HCT116 (cell line): ENCODE measurements around the gene CLN3. TPM values are rescaled to one million over a fixed set of nuclear protein-coding genes. Genes with fewer than 3 reads are reported as not detected.

Experiments
- ATAC-seq: fragments of 200-7000 bp; cut with Tn5 transposase; 2 replicates; pipeline ENCODE4 v1.9.1; 2020; ENCODE audit warnings: mild to moderate bottlenecking, moderate library complexity
- BruUV-seq: library from RNA; stranded (reverse); fragments of 400-500 nt; replicated peaks from 2 replicates; lab custom pipeline; 2021; lab: Mats Ljungman, UMichigan
- CTCF ChIA-PET: fragments of 300-600 bp; sonication (Branson Sonifier 250); formaldehyde crosslinking; loops from one replicate; lab custom pipeline; 2021; ENCODE audit warnings: antibody characterized with exemption; lab: Charles Lee
- POLR2A ChIA-PET: fragments of 300-600, 350-600 bp; sonication (Branson Sonifier 250); formaldehyde crosslinking; loops from one replicate; lab custom pipeline; 2021; ENCODE audit warnings: antibody characterized with exemption; lab: Charles Lee
- RAD21 ChIA-PET, 2 experiments: fragments of 300-600 bp; sonication (Branson Sonifier 250); formaldehyde crosslinking; loops; one replicate each; lab custom pipeline; 2023; ENCODE audit warnings: low total read pairs in 2 of 2; ENCODE audit not compliant: uncharacterized antibody in 2 of 2, unreplicated experiment in 2 of 2, low non-redundant PET in 1 of 2; lab: Charles Lee
- DNase-seq: peaks from one replicate; pipeline ENCODE4 v3.0.0-alpha.2; 2010; ENCODE audit warnings: low read depth, low spot score
- H2AFZ ChIP-seq: fragments of 200-600 bp; shearing (Covaris generic), sonication (generic); 2 replicates; pipeline ENCODE4 v1.6.1; 2017; ENCODE audit warnings: low read depth, mixed run types, mixed read lengths, antibody characterized with exemption, low read length; ENCODE audit not compliant: poor library complexity, severe bottlenecking
- H3K27ac ChIP-seq: 2 replicates; pipeline ENCODE4 v1.5.1; 2012; ENCODE audit warnings: low read depth, low read length
- H3K27me3 ChIP-seq: fragments of 200-600 bp; sonication (generic); 2 replicates; pipeline ENCODE4 v1.6.1; 2016; ENCODE audit warnings: mixed run types, low read length, mixed read lengths; ENCODE audit not compliant: insufficient read depth
- H3K36me3 ChIP-seq, 2 experiments: fragments of 200-500 bp in 1 of 2; fragments of 200-600 bp in 1 of 2; sonication (Bioruptor generic) in 1 of 2; sonication (generic) in 1 of 2; 2 replicates each; pipeline versions ENCODE4 v1.5.1 to v1.6.1; 2014 to 2016; ENCODE audit warnings: low read length in 2 of 2, inconsistent platforms in 1 of 2, mixed read lengths in 1 of 2, mixed run types in 1 of 2; ENCODE audit not compliant: insufficient read depth in 2 of 2, control insufficient read depth in 1 of 2
- H3K4me1 ChIP-seq, 2 experiments: fragments of 200-600 bp in 1 of 2; sonication (generic) in 1 of 2; 2 replicates each; pipeline versions ENCODE4 v1.5.1 to v1.6.1; 2012 to 2017; ENCODE audit warnings: low read length in 2 of 2, inconsistent platforms in 1 of 2, mild to moderate bottlenecking in 1 of 2, mixed read lengths in 1 of 2, mixed run types in 1 of 2, moderate library complexity in 1 of 2; ENCODE audit not compliant: insufficient read depth in 2 of 2, control insufficient read depth in 1 of 2
- H3K4me2 ChIP-seq: fragments of 200-600 bp; sonication (generic); 2 replicates; pipeline ENCODE4 v1.6.1; 2017; ENCODE audit warnings: mixed run types, low read length, mixed read lengths
- H3K4me3 ChIP-seq, 2 experiments: fragments of 200-600 bp in 1 of 2; sonication (generic) in 1 of 2; replicated peaks in 1 of 2; 2 replicates each; pipeline ENCODE4 v1.5.1; 2011 to 2016; ENCODE audit warnings: low read length in 2 of 2, control low read depth in 1 of 2, low read depth in 1 of 2, mild to moderate bottlenecking in 1 of 2, mixed read lengths in 1 of 2, mixed run types in 1 of 2
- H3K79me2 ChIP-seq: fragments of 200-600 bp; sonication (generic); 2 replicates; pipeline ENCODE4 v1.6.1; 2017; ENCODE audit warnings: mild to moderate bottlenecking, mixed run types, low read length, moderate library complexity, mixed read lengths; ENCODE audit not compliant: insufficient read depth
- H3K9ac ChIP-seq: fragments of 200-600 bp; sonication (generic); 2 replicates; pipeline ENCODE4 v1.6.1; 2016; ENCODE audit warnings: low read length, mixed read lengths
- H3K9me2 ChIP-seq: fragments of 200-600 bp; sonication (generic), shearing (Covaris generic); 2 replicates; pipeline ENCODE4 v1.6.1; 2017; ENCODE audit warnings: mixed run types, mild to moderate bottlenecking, moderate library complexity; ENCODE audit not compliant: insufficient read depth
- H3K9me3 ChIP-seq, 2 experiments: fragments of 200-500 bp in 1 of 2; fragments of 200-600 bp in 1 of 2; sonication (Bioruptor generic) in 1 of 2; sonication (generic) in 1 of 2; 2 replicates each; pipeline ENCODE4 v1.6.1; 2014 to 2017; ENCODE audit warnings: low read length in 2 of 2, mixed read lengths in 2 of 2, inconsistent platforms in 1 of 2, low read depth in 1 of 2, mild to moderate bottlenecking in 1 of 2, mixed run types in 1 of 2, moderate library complexity in 1 of 2; ENCODE audit not compliant: control insufficient read depth in 1 of 2, insufficient read depth in 1 of 2
- H4K20me1 ChIP-seq: fragments of 200-600 bp; sonication (generic), shearing (Covaris generic); 2 replicates; pipeline ENCODE4 v1.6.1; 2017; ENCODE audit warnings: mixed run types, mild to moderate bottlenecking, moderate library complexity; ENCODE audit not compliant: insufficient read depth
- ATF3 ChIP-seq: IDR thresholded peaks from 2 replicates; pipeline ENCODE4 v1.6.1; 2012
- CBX3 ChIP-seq: IDR thresholded peaks from 2 replicates; pipeline ENCODE4 v1.6.1; 2012; ENCODE audit warnings: low read depth
- CEBPB ChIP-seq: IDR thresholded peaks from 2 replicates; pipeline ENCODE4 v1.6.1; 2012; ENCODE audit warnings: low read depth
- CTCF ChIP-seq, 3 experiments: fragments of 200-600 bp in 1 of 3; sonication (generic) in 1 of 3; IDR thresholded peaks in 2 of 3; conservative IDR thresholded peaks in 1 of 3; 2 replicates each; pipeline ENCODE4 v1.5.1; 2012 to 2017; ENCODE audit warnings: low read depth in 2 of 3, low read length in 2 of 3, antibody characterized with exemption in 1 of 3, borderline replicate concordance in 1 of 3, control low read depth in 1 of 3, mild to moderate bottlenecking in 1 of 3, mixed read lengths in 1 of 3, mixed run types in 1 of 3, moderate library complexity in 1 of 3; ENCODE audit not compliant: insufficient read depth in 1 of 3
- EGR1 ChIP-seq: IDR thresholded peaks from 2 replicates; pipeline ENCODE4 v1.6.1; 2012; ENCODE audit warnings: low read depth
- ELF1 ChIP-seq: IDR thresholded peaks from 2 replicates; pipeline ENCODE4 v1.6.1; 2012; ENCODE audit warnings: low read depth, borderline replicate concordance
- EZH2 ChIP-seq: fragments of 200-600 bp; sonication (generic); IDR thresholded peaks from 2 replicates; pipeline ENCODE4 v1.6.1; 2017; ENCODE audit warnings: antibody characterized with exemption, mixed run types
- JUND ChIP-seq: IDR thresholded peaks from 2 replicates; pipeline ENCODE4 v1.6.1; 2012
- MAX ChIP-seq: IDR thresholded peaks from 2 replicates; pipeline ENCODE4 v1.6.1; 2012
- POLR2AphosphoS5 ChIP-seq: IDR thresholded peaks from 2 replicates; pipeline ENCODE4 v1.6.1; 2011; ENCODE audit warnings: mild to moderate bottlenecking, low read depth, low read length, moderate library complexity
- RAD21 ChIP-seq: IDR thresholded peaks from 2 replicates; pipeline ENCODE4 v1.6.1; 2012; ENCODE audit warnings: low read depth, mild to moderate bottlenecking
- REST ChIP-seq: IDR thresholded peaks from 2 replicates; pipeline ENCODE4 v1.6.1; 2012; ENCODE audit warnings: low read depth
- SIN3A ChIP-seq: IDR thresholded peaks from 2 replicates; pipeline ENCODE4 v1.6.1; 2012; ENCODE audit warnings: low read depth
- SRF ChIP-seq: IDR thresholded peaks from 2 replicates; pipeline ENCODE4 v1.6.1; 2012; ENCODE audit warnings: low read depth
- YY1 ChIP-seq: IDR thresholded peaks from 2 replicates; pipeline ENCODE4 v1.6.1; 2011; ENCODE audit warnings: low read length, low read depth, moderate library complexity, mild to moderate bottlenecking; ENCODE audit not compliant: insufficient replicate concordance; ENCODE audit errors: extremely low read depth
- ZNF274 ChIP-seq: fragments of 200-500 bp; sonication (Bioruptor generic); IDR thresholded peaks from 2 replicates; pipeline ENCODE4 v1.6.1; 2014; ENCODE audit warnings: mild to moderate bottlenecking, low read depth, low read length, inconsistent platforms
- intact Hi-C: fragments of 100-400 bp; cut with micrococcal nuclease; formaldehyde crosslinking; loops from 2 replicates; pipeline ENCODE4 v1.10.0; 2022
- total RNA-seq: library from RNA; stranded (reverse); gene quantifications from one replicate; pipeline ENCODE4 v1.2.1, GENCODE V29; 2021; ENCODE audit not compliant: unreplicated experiment

The CLN3 gene
- total RNA-seq, 1 experiment from 2014 or later = 19.9 TPM

- Histone ChIP-seq H3K36me3 (peaks cover 0 to 4% of the 10 kb centered on the region in 2 experiments; a peak in 1 of 4 replicates), H3K27me3 (no peaks in the 10 kb centered on the region), H3K4me3 (no peak overlapping the region), H3K79me2 (no peaks in the 10 kb centered on the region), H3K4me2 (no peak overlapping the region), H4K20me1 (no peaks in the 10 kb centered on the region), H3K27ac (no peak overlapping the region), H3K4me1 (no peaks in the 10 kb centered on the region), H2AFZ (no peak overlapping the region), H3K9ac (no peak overlapping the region), H3K9me3 (no peaks in the 10 kb centered on the region), H3K9me2 (no peaks in the 10 kb centered on the region)
- POLR2A ChIA-PET = no interaction called here
- TF ChIP-seq ATF3 = no peak
- no peak for TF ChIP-seq POLR2AphosphoS5
- TF ChIP-seq YY1 = no peak
- TF ChIP-seq JUND = no peak
- no peak for TF ChIP-seq EZH2
- no peak for TF ChIP-seq SRF
- no peak for TF ChIP-seq RAD21
- TF ChIP-seq CTCF (IDR thresholded peaks at IDR 0.05 in 2 of 3, conservative IDR thresholded peaks at IDR 0.05 in 1 of 3; ENCODE audit: borderline replicate concordance in 1 of 3, insufficient read depth in 1 of 3, low read depth in 2 of 3, low read length in 2 of 3) = no peak
- no peak for TF ChIP-seq SIN3A
- no peak for TF ChIP-seq CEBPB
- TF ChIP-seq CBX3 = no peak
- TF ChIP-seq ELF1 = no peak
- TF ChIP-seq ZNF274 = no peak
- TF ChIP-seq REST = no peak
- no peak for TF ChIP-seq EGR1
- no peak for TF ChIP-seq MAX
- ATAC-seq (no peak), DNase-seq (no peak)
- CTCF ChIA-PET = no interaction called here
- RAD21 ChIA-PET = no interaction called here
- BruUV-seq = no TSS peak
- intact Hi-C loops = no loop called here
These were observed 13.2 kb downstream of the CLN3 start for GRCh38 chr16:28478506-28479180.
